GM21576 (cell line): ENCODE data around the gene LGR4.
A peak's percentile ranks its signal among the peaks of the same experiment; 100 is the strongest.
"Not testable (repeated sequence)": the region's sequence is repeated elsewhere in the genome, so short reads cannot be mapped to it uniquely, and the experiment has no call there.

Source experiments
- ATAC-seq: cut with Tn5 transposase; IDR thresholded peaks from one replicate; pipeline ENCODE4 v1.9.1; 2021; ENCODE audit warnings: mild to moderate bottlenecking, moderate library complexity; ENCODE audit not compliant: unreplicated experiment

LGR4 gene, protein sequence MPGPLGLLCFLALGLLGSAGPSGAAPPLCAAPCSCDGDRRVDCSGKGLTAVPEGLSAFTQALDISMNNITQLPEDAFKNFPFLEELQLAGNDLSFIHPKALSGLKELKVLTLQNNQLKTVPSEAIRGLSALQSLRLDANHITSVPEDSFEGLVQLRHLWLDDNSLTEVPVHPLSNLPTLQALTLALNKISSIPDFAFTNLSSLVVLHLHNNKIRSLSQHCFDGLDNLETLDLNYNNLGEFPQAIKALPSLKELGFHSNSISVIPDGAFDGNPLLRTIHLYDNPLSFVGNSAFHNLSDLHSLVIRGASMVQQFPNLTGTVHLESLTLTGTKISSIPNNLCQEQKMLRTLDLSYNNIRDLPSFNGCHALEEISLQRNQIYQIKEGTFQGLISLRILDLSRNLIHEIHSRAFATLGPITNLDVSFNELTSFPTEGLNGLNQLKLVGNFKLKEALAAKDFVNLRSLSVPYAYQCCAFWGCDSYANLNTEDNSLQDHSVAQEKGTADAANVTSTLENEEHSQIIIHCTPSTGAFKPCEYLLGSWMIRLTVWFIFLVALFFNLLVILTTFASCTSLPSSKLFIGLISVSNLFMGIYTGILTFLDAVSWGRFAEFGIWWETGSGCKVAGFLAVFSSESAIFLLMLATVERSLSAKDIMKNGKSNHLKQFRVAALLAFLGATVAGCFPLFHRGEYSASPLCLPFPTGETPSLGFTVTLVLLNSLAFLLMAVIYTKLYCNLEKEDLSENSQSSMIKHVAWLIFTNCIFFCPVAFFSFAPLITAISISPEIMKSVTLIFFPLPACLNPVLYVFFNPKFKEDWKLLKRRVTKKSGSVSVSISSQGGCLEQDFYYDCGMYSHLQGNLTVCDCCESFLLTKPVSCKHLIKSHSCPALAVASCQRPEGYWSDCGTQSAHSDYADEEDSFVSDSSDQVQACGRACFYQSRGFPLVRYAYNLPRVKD

DNA sequence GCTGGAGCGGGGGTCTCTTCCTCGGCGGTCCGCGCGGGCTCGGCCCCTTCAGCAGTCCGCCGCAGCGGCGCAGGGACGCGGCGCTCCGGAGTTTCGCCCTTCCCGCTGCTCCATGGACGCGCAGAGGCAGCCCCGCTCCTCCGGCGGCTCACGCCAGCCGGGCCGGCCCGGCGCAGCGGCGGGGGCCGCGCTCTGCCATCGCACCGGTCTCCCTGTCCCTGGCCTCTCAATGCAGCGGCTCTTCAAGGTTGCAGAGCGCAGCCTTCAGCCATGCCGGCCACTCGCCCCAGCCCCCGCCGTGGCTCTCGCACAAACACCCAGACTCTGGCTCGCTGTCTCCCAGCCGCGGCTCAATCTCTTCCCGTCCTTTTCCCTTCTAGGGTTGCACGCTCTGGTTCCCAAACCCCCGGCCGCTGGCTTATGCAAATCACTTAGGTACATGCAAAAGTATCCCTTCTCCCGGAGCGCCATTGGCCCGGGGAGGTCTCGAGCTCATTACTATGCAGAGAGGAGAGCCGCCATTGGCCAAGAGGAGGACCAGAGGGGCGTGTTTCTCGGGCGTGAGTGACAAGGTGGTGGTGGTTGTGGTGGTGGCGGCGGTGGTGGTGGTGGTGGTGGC is at the start of gene LGR4:
Gene LGR4, minus strand, starts transcription at position 393 of the 619 bp plus-strand sequence. CDS start 488 bp downstream, outside the sequence.
- peak; percentile 80 for ATAC-seq

DNA sequence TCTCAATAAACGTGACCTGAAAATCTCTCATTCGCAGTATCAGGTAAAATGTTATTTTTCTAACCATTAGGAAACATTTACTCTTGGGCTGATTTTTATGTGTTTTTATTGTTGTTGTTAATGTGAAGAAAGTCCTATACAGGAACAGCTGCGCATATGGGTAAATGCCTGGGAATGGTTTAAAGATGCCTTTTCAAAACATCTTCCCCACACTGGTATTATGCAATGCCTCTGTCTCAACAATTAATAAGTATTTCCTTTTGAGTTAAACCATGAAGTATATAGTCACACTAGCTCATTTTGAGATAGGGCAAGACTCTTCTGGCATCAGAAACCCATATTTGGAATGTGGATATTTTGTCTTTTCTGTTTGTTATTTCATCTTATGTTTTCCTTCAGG is 47.6 kb upstream of the LGR4 start:
- ATAC-seq = no peak

DNA sequence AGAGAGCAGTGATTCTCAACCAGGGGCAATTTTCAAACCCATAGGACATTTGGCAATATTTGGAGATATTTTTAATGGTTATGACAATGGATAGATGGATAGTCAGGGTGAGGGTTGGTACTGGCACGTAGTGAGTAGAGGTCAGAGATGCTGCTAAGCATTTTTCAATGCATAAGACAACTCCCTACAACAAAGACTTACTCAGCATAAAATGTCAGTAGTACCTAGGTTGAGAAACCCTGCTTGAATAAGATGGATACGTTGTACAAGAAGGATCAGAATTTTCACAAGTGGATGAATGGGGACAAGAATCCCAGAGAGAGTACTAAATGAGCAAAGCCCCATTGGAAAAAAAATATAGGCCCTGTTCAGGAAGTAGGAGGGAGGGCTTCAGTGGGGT is 45.9 kb upstream of the LGR4 start:
- ATAC-seq = no peak

DNA sequence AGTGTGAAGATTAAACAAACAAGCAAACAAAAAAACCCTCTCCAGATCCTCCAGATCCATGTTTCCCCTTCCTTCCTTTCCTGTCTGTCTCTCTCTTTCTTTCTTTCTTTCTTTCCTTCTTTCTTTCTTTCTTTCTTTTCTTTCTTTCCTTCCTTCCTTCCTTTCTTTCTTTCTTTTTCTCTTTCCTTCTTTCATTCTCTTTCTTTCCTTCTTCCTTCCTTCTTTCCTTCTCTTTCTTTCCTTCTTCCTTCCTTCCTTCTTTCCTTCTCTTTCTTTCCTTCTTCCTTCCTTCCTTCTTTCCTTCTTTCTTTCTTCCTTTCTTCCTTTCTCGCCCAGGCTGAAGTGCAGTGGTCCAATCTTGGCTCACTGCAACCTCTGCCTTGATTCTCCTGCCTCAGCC is 44.9 kb upstream of the LGR4 start:
- ATAC-seq = not testable (repeated sequence)

DNA sequence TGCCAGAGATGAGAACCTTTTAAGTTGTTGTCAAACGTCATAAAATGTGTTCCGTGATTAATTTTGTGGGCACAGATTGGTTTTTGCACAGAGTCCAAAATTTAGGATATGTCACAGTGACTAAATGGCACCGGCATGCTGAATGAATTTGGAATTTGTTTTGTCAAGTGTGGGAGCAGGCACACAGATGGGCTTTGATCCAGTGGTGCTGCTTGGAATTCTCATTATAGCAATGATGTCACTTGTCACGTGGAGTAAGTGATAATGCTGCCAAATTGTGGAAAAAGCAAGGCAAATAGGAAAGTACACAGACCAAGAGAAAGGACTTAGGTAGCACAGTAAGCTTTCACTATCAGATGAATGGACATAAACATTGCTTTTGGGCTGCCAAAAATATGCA is 42.0 kb upstream of the LGR4 start:
- ATAC-seq = no peak

DNA sequence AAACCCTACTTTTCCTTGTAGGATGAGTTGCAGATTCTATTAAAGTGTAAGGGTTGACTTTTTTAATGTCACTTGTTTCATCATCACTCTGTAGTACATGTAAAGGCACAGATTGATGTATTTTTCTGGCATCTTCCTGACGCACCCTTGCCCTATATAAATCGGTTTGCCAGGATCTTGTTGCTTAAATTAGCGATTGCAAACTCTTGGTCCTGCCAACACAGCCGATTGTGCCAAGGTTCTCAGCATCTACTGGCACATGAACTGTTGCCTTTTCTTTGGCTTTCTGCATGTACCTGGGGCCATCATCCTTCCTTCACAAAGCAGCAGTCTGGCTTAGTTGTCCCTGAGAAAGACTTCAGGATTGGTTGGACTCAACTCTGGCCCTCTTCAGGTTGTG is 41.5 kb upstream of the LGR4 start:
- no peak for ATAC-seq

DNA sequence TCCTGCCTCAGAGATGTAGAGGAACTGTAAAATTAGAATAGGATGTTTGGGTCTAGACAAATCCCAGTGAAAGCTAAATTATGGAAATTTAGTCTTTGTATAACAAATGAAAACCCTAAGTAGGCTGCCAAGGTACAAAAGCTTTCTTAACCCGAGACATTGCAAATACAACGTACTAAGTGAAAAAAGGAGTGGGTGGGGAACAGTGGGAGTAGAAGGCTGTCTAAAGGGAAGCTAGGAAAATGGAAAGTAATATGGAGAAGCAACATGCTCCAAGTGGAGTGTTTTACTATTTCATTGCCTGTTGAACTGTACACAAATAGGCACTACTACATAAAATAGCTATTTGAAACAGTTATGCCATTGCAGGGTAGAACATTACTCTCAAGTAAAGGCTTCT is 40.8 kb upstream of the LGR4 start:
- ATAC-seq = no peak

DNA sequence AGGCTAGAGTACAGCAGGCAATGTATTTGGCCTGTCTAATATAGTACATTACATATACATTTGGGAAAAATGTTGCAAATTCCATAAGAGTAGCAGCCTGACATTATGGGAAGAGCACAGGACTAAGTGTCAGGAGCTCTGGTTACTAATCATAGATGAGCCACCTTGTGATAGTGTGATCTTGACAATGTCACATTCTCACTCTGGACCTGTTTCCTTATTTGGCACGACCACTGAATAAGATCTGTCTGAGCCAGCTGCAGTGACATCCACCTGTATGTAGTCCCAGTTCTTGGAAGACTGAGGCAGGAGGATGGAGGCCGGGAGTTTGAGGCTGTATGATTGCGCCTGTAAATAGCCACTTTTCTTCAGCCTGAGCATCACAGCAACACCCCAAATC is 39.6 kb upstream of the LGR4 start:
- ATAC-seq = no peak

DNA sequence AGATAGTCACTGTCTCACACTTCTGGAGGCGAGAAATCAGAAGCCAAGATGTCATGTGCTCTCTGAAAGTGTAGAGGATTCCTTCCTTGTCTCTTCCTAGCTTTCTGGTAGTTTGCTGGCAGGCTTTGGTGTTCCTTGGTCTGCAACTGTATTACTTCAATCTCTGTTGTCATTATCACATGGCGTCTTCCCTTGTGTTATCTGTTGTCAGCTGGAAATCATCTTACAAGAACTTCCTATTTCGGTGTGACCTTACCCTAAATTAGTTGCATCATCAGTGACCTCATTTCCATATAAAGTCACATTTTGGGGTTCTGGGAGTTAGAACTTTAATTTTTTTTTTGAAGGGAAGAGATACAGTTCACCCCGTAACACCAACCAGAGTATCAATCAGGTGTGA is 37.3 kb upstream of the LGR4 start:
- ATAC-seq = no peak

DNA sequence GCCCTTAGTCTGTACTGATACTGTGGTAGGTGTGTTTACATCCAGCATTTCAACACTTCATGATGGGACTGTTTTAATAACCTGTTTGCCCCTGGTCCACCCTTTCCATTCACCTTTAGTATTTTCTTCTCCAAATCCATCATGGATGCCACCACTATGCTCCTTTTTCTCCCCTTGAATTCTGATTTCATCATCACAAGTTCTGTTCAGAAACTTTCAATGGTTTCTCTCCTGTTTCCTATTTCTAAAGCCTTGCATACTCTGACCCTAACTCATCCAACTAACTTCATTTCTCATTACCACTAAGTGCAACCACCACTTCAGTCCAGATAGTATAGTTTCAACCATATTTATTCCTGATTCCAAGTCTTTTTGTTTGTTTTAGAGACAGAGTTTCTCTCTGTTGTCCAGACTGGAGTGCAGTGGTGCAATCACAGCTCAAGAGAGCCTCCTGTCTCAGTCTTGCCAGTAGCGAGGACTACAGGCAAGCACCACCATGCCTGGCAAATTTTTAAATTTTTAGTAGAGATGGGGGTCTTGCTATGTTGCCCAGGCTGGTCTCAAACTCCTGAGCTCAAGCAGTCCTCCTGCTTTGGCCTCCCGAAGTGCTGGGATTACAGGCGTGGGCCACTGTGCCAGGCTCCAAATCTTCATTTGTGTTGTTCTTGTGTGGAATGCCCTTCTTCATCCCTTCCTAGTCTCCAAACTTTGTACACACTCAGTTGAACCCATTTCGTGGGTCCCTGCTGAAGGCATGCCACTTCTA is 35.1 kb upstream of the LGR4 start:
- no peak for ATAC-seq

DNA sequence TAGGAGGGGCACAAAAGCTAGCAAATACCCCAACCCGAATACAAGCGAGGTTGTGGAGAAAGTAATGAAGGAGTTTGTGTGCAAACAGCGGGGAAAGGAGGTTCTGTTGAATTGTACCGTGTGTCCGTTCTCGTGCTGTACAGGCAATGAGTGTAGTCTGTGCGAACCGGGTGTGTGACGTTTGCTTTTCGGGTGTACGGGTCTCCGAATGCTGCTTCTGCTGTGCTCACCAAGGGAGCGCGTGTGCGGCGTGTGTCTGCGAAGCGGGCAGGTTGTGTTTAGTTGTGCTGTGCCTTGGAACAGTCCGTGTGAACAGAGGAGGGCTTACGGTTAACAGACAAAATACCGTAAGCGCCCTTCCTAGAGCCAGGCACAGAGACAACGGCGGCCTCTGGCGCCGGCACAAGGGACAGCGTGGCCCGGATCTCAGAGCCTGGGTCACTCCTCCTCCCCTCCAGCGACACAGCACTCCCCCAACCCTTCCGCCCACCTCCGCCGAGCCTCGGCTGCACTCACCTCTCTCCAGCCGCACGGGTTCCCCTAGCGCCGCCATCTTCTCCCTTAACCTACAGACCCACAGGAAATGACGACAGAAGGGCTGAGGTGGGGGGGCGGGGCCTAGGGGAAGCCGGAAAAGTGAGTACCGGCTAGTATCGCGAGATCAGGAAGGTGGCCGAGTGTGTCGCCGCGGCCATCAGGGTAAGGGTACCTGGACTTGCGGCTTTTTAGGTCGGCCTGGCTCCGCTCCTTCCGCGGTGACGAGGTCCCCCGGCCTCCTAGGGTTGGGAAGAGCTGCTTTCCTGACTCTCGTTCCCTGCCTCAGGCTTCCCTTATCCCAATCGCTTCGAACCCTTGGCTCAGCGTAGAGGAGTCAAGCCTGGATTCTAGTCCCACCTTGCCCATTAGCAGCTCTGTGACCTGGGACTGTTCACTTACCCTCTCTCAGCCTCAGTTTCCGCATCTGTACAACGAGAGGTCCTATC is 33.9 kb upstream of the LGR4 start, which contains the start of gene LIN7C:
Gene LIN7C, minus strand, starts transcription at position 570 of the 983 bp plus-strand sequence. Its CDS starts 17 bp downstream, at position 553.
- peak; percentile 98 for ATAC-seq

DNA sequence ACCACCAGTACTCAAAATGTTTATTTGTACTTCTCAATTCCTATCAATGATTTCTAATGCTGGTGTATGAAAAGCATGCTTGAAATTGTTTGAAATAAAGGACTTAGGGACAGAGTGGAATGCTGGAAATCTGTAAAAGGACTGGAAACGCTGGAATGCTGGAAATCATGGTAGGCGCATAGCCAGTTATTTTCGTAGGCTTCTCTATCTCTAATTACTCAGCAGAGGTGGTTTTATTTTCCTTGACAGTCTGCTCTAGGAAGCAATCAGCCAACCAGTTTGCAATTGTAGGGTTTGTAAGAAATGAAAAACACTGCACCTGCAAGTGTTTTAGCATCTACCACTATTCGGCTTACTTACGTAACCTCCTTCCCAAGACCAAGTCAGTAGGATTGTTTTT is 33.2 kb upstream of the LGR4 start:
- ATAC-seq = peak; percentile 3

DNA sequence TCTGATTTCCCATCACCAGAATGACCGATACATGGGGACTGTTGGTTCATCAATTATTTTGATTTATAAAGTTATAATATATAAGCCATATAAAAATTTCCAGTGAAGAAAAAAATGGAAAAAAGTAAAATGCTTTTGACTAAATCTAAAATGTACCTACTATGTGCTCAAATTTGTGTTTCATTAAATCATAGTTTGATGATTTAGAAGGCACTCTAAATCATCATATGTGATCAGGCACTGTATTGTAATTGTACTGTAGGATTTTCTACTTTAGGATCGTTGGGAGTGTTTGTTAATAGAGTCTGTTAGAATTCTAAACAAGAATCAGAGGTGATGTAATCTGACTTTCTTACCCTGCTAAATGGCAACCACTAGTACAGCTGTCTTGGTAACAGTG is 31.6 kb upstream of the LGR4 start:
- no peak for ATAC-seq

DNA sequence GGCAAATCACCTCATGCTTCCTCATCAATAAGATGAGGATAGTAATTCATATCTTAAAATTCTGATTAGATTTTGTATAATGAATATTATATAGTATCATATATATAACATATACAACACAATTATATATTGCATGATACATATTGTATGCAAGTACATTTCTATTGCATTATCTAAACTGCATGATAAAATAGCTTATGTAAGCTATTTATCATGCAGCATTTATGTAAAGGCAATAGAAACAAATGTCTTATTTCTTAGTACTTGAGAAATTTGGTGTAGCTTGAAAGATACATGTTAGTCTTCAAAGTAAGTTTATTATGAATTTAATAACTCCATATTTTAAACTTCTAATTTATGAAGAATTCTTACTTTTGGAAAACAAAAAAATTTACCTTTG is 28.5 kb upstream of the LGR4 start:
- ATAC-seq = no peak

DNA sequence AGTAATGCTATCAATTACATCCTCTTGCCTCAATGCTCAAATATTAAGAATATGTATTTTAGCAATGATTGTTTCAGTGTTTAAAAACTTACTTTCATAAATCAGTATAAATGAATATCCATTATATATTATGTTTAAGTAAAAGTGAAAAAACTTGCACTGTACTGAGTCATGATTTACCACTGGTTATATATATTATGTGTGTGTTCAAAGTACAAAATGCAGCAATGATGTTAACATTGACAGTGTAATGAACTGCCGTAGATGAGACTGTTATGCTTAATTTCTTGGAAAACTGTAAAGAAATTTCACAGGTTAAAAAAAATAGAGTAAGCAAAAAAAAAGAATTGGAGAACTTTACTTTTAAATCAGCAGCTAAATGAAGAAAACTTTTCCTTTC is 25.3 kb upstream of the LGR4 start:
- ATAC-seq = no peak

DNA sequence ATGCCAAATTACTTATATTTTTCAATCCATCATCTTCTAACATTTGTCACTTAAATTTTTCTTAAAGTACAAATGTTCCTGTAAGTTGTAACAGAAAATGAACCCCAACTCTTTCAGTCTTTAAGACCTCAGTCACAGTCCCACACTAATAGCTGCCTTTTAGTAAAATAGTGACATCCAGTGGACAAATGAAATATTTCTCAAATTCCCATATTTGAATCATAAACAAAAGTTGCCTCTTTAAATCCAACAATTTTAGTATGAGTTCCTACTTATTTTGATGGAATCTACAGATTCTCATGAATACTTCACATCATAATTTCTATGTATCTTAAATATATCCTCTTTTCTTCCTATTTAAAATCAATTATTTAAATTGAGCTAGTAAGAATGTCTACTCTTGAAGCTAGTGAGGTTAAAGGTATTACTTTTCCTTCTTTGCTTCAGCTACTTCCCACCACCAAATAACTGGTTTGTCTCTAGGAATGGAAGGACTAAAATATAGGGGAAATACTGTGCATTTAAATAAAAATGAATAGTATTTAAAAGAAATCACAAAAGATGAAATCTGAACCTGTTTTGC is 24.8 kb upstream of the LGR4 start:
- peak; percentile 79 for ATAC-seq

DNA sequence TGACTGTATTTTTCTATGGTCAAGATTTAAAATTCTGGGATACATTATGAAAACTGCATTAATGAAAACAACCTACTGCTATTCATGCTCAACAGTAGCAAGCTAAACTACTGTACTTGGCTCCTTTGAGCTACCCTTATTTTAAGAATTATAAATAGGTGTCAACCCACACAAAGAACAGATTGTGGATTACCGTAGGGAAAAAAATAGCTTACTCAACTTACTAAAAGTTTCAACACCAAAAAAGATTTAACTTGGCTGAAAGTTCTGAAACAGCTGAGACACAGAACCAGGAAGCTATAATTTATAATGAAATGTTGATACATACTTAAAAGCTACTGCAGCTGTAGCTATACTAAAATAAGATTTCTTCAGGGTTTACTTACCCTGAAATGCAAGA is 23.9 kb upstream of the LGR4 start:
- no peak for ATAC-seq

DNA sequence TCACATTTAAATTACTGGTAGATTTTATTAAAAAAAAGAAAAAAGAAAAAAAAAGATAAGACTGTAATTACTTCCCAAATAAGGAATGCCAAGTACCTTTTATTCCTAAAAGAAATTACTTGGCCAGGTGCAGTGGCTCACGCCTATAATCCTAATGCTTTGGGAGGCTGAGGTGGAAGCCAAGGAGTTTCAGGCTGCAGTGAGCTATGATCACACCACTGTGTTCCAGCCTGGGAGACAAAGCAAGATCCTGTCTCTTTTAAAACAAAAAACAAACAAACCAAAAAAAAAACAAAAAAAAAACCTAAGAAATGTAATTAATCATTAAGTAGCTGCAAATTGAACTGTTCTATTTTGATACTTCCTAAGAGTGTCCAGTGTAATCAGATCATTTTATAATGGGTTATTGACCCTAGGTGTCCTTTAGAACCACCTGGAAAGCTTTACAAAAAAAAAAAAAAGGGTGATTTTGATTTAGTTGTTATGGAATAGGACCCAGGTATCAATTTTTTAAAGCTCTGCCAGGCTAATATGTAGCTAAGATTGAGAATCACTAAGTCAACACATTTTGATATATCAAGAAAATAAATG is 23.2 kb upstream of the LGR4 start:
- no peak for ATAC-seq

DNA sequence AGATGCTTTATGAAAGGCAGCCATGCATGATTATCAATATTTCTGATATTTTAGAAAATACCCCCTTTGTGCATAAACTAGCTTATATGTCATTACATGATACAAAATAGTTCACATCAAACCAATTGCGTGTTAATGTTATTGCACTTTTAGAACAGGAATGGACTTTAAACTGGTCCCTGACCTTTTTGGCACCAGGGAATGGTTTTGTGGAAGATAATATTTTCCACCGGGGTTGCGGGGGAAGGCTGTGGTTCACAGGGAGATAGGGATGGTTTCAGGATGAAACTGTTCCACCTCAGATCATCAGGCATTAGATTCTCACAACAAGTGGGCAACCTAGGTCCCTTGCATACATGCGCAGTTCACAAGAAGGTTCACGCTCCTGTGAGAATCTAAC is 16.5 kb upstream of the LGR4 start:
- ATAC-seq = no peak
